Raji (cell line): ENCODE measurements around the gene SRGAP1.

ENCODE experiments used
- POLR2A ChIP-seq: IDR thresholded peaks from 2 replicates; pipeline ENCODE4 v1.6.1; 2011; ENCODE audit warnings: low read depth, low read length, control low read depth; ENCODE audit not compliant: insufficient read depth

Gene SRGAP1

DNA sequence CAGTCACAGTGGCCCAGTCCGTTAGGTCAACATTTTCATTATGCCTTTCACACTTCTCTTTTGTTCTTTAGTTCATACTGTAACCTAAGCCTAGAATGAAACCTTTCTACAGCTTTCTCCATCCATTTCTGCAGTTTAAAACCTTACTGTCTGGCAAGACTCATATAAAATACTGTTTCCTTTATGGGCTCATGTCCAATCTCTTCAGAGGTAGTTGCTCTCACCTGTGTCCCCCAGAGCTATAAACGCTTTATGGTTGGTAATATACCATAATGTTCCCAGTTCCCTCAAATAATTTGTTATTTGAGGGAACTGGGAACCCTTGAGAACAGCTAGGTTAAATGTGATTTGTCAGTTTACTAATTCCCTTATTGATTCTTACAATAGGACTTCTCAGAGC, 83.0 kb downstream of the SRGAP1 start:
- TF ChIP-seq POLR2A = no peak

- TF ChIP-seq POLR2A = no peak
These were observed 83.8 kb downstream of the SRGAP1 start for GRCh38 chr12:63928305-63928704.

- TF ChIP-seq POLR2A = no peak
These were observed 84.9 kb downstream of the SRGAP1 start for GRCh38 chr12:63929426-63929825.

GRCh38 chr12:63930971-63931370, 86.5 kb downstream of the SRGAP1 start:
- no peak for TF ChIP-seq POLR2A

DNA sequence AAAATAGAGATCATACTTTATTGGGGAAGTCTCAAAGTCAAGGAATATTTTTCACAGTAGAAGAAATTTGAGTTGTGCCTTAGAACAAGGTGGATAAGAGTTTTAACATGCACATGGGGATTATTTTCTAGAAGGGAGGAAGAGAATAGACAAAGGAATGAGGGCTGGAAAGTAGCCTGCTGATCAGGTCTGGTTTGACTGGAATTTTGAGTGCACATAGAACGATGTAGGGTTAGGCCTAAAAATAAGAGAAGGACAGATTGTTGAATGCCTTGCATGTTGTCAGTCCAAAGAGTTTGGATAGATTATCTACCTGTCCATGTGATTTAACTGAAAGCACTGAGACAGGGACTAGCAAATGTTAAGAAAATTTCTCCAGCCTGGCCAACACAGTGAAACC, 87.2 kb downstream of the SRGAP1 start:
- TF ChIP-seq POLR2A = no peak

- no peak for TF ChIP-seq POLR2A
These were observed 90.4 kb downstream of the SRGAP1 start for GRCh38 chr12:63934936-63935335.

- no peak for TF ChIP-seq POLR2A
These were observed 90.9 kb downstream of the SRGAP1 start for GRCh38 chr12:63935361-63935760.

DNA sequence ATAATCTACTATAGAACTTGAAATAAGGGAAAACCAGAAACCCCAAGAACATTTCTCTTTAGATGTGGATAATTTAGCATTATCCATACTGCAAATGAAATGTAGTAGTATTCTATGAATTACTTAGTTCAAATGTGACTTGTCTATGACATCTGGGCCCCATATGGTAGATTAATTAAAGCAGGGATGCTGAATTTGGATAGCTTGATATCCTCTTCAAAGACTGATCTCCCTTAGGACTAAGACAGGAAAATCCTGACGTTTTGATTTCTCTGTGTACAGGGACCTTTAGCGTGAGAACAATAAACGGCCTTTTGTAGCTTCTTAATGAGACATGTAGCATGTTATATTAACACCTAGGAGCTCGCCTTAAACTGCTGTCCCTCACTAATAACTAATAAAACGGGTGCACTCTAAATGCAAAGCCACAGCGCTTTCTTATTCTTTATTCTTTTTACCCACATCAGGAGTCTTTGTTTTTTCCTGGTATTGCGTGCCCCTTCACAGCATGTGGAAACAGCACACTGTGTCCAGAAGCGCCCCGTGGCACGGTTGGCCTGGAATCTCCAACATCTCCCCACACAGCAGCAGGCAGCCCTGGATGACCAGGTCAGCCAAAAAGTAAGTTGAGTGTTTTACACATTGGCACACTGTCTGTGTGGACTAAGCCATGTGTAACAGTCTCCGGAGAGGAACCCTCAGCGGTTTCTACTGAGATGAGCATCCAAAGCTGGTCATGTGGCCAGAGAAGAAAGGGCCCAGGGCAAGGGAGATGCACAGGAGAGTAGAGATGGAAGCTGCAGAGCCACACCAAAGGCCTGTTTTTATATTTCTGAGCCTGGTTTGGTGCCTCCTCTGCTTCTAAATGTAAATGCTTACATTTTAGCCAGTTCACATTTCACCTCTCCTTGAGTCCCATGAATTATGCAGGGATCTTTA, 93.1 kb downstream of the SRGAP1 start:
- no peak for TF ChIP-seq POLR2A

DNA sequence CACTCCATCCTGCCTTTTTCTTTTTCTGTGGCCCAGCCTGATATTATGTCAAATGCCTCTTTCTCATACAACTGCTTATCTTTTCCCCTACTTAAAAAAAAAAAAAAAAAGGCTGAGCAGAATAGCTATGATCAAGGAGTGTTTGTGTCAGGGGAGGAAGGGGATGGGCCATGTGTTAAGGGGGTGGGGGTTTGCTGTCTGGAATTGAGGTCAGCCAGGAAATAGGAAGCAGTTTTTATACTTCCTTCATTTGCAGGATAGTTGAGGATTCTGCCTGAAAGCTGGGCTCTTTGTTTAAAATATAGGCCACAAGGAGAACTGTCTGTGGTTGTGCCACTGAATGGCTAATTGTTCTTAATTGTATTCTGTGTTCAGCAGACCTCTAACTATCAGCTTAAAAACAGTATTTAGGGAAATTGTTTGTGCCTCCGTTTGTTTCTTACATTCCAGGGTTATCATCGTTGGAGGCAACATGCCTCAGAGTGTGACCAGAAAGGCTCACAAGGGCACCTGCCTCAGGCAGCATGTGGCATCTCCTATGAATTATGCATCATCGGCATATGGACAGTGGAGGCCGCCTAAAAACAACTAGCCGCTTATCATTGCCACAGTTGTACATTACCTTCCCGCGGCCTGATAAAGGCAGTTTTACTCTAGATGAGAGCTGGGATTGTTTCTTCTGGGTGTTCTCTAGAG, 96.0 kb downstream of the SRGAP1 start:
- no peak for TF ChIP-seq POLR2A

- TF ChIP-seq POLR2A = no peak
These were observed 96.8 kb downstream of the SRGAP1 start for GRCh38 chr12:63941166-63941800.

GRCh38 chr12:63941879-63942278, 97.4 kb downstream of the SRGAP1 start:
- TF ChIP-seq POLR2A = no peak

- TF ChIP-seq POLR2A = no peak
These were observed 98.2 kb downstream of the SRGAP1 start for GRCh38 chr12:63942464-63943241.

DNA sequence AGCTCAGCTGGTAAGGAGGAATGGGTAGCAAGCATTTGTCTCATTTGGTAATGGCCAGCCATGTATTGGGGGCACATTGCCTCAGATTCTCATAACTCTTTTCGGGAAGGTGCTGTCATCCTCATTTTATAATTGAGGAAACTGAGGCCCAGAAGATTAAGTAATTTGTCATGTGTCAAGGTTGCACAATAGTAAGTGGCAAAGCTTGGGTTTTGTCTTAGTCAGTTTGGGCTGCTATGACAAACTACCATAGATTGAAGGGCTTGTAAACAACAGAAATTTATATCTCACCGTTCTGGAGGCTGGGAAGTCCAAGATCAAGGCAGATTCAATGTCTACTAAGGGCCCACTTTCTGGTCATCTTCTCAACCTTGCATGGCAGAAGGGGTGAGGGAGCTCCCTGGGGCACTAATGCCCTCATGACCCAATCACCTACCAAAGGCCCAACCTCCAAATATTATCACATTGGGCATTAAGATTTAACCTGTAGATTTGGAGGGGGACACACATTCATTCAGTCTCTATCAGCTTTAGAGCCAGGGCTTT, 99.6 kb downstream of the SRGAP1 start:
- TF ChIP-seq POLR2A = no peak

DNA sequence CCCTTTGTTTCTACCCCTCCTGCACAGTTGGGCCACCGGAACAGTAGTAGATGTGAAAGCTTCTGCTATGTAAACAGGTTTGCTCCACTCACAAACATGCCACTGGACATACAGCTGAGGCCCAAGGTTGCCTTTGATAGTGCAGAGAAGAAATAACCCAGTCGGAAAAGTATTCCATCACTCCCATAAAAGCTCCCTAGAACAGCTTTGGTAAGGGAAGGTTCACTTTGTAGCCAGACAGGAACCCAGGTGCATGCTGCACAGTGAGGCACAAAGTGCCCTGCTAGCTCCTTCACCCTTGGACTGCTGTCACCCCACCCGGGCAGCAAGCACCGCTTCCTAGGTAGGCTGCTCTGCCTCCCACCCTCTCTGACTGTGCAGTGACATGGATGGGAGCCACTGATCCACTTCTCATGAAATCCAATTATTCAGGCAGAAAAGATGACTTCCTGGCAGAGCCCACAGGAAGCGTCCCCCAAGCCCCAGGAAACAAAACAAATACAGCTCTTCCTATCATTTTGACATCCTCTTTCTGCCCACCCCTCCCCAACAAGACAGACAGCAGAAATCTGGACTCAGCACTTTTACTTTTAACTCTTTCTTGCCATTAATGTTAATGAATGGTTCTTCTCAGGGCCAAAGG, 100.2 kb downstream of the SRGAP1 start:
- TF ChIP-seq POLR2A = no peak
